Adrenal gland (tissue), 5 donors: ENCODE measurements around the gene POLE.

Source experiments
- CTCF ChIP-seq, 6 experiments: fragments of 450-650 bp in 4 of 6; fragments of 200-600 bp in 2 of 6; sonication (generic) in 1 of 6; IDR thresholded peaks; 1 replicate in 5 of 6; 2 replicates in 1 of 6; pipeline versions ENCODE4 v1.5.1 to v1.8.0; 2016 to 2021; ENCODE audit warnings: antibody characterized with exemption in 6 of 6, mild to moderate bottlenecking in 2 of 6, moderate library complexity in 1 of 6
- POLR2A ChIP-seq, 2 donors: fragments of 450-650 bp; IDR thresholded peaks; one replicate each; pipeline ENCODE4 v1.6.1; 2017; ENCODE audit warnings: antibody characterized with exemption in 2 of 2, mild to moderate bottlenecking in 2 of 2, moderate library complexity in 1 of 2
- donor health status: DM: no; HTN: no; CAD: no.

DNA sequence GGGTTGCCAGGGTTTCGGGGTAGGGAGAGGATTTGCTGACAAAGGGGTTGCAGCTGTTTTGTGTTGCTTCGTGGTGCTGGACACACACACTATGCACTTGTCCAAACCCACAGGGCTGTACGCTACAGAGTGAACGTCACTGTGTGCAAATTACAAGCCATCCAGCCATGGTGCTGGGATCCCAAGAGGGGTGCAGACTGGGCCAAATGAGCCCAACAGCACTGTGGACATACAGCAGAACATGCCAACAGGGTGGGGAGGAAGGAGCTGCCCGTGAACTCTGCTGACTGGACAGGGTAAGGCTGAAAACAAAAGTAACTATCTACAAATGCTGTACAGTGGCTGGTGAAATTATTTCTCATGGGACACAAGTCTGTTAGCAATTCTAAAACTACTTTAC lies 25.2 kb downstream of the POLE start:
- TF ChIP-seq POLR2A (IDR thresholded peaks at IDR 0.05), result no peak
- TF ChIP-seq CTCF (IDR thresholded peaks at IDR 0.05), result no peak
